GM18867 (cell line): ENCODE data around the gene CAPN2.
"Not testable (repeated sequence)": the region's sequence is repeated elsewhere in the genome, so short reads cannot be mapped to it uniquely, and the experiment has no call there.

ENCODE experiments used
- ATAC-seq: cut with Tn5 transposase; IDR thresholded peaks from one replicate; pipeline ENCODE4 v1.9.1; 2021; ENCODE audit warnings: mild to moderate bottlenecking, moderate library complexity; ENCODE audit not compliant: unreplicated experiment

CAPN2 gene

DNA sequence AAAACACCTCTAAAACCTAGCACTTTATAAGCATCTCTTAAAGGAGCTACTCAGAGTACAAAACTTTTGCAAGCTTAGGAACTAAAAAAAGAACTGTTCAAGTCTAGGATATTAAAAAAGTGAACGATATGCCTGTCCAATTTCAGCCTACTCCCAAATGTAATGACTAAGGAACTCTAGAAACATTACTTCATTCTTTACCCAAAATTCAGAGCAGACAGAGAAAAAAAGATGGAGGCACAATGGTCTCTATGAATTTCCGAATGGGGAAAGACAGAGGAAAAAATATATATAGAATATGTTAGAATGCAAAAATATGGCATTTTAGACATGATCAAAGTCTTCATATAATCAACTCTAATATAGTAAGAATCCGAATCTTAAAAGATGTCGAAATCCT is 72.2 kb downstream of the CAPN2 start:
- no peak for ATAC-seq

DNA sequence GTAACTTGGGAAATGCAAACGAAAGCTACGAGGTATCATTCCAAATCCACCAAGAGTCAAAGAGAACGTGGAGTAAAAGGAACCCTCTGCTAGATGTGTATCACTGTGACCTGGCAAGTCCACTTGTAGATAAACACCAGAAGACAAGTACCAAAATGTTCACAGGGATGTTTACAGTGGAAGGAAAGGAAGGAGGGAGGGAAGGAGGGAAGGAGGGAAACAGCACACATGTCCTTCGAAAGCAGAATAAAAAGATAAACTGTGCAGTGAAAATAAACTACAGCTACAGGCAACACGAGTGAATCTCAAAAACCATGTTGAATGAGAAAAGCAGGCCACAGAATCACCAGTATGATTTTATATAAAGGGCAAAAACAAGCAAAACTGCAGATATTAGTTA is 73.5 kb downstream of the CAPN2 start:
- no peak for ATAC-seq

DNA sequence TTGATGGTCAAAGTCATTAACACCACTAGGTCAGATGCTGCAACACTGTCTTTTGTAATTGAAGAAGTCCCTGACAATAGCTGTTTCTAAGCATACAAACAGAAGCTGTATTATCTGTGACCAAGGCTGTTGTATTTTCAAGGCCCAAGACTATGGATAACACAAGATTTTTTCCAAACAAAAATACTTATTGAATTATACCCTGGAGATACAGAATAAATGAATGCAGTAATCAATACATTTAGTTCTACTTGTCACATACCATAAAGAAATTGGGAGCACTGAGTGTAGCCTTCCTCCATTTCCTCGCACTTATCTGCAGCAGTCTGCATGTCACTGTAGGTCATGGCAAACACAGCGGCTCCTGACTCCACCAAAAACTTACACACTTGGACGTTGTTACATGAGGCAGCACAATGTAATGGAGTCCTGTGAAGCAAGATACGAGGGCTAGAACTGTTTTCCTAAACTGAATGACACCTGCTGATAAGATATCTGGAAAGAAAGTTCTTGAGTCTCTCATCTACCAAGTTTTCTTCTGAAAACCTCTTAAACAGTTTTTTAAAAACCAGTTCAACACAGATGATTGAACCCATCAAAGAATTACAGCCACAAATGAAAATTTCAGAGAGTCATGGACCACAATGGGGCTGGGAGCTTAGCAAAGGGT is 76.5 kb downstream of the CAPN2 start:
- no peak for ATAC-seq

DNA sequence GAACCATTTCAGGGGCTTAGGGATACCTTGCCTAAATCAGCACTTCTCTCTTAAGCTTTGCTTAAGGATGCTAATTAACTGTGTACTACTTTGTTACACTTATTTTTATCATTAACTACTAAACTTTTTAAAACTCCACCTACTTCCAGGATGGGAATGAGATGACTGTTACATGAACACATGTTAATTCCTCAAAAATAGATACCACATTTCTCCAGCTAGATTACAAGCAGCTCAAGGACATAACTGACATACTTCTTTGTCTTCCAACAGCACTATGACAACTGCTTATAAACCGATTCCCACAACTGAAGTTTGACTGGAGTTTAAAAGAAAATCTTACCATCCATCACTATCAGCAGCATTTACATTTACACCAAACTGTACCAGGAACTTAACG is 79.7 kb downstream of the CAPN2 start:
- no peak for ATAC-seq

DNA sequence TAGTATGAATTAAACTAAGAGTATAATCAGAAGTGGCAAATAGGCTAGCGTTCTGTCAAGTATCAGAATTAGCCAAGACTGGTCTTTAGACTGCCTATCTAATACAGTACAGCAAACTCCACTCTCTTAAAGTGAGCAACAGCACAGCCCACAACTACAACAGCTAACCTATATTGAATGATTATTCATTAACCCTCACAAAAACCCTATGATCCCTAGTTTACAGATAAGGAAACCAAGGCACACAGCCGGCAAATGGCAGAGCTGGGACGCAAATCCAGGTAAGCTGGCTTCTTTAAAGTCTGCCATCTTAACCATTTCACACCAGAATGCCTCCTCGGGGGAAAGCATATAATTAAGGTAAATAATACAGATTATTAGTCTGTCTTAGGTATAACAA is 81.4 kb downstream of the CAPN2 start:
- ATAC-seq = no peak

DNA sequence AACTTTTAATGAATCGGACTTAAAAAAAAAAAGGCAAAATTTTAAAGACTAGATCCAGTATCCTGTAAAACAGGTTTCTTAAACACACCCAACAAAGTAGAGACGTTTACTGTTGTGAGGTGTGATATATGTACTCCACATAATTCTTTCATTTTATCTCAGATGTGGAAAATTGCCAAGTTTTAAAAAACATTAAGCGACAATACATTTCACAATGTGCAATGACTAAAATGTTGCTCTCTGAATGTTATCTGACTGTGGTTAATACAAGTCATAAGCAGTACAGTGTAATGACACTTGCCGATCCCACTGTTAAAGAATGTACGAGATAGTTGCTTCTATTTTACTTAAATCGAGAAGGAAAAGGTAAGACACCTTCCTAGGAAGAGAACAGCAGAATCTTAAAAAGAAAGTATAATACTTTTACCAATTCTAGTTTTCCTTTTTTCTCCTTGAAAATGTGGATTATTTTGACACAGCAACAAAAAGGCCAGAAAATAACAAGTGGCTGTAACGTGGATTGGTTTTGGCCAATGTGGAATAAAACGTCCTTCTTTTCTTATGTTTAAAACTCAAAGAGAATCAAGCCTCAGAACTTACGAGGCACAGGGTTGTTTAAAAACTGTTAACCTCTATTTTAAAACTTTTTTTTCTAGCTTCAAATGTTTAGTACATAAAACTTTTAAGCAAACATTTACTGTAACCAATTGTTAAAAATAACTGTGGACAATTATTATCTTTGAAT is 82.0 kb downstream of the CAPN2 start:
- ATAC-seq = no peak

DNA sequence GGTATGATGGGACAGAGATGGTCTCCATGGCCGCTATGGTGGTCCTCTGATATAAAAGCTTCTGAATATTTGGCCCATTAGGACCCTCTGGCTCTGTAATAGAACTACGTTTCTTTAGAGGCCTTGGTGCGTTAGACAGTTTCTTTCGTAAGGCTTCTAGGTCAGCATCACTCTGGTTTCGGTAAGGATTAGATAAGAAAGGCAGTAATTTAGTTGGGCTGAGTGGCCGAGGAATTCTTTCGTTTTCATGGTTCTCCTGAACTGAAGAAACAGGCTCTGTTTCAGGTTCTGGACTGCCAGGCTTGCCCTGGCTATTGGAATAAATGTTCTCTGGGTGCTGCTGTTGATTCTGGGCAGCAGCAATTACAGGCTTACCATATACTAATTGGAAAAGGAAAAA is 83.9 kb downstream of the CAPN2 start:
- no peak for ATAC-seq

DNA sequence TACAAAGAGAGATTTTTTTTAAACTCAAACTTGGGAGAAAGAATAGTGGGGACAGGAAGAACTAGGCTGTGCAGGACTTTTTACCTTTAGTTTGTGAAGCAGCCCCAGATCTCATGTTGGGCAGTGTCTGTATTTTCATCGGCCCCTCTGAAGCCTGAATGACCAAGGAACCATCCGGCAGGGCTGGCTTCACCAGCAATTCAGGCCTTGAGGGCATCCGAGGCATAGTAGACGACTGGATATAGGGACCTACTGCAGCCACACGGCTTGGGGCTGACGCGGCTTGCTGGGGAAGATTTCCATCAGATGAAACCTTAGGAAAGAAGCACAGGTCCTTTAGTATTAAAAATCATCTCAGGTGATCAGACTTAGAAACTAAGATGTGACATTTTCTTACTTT is 89.7 kb downstream of the CAPN2 start:
- ATAC-seq = no peak

DNA sequence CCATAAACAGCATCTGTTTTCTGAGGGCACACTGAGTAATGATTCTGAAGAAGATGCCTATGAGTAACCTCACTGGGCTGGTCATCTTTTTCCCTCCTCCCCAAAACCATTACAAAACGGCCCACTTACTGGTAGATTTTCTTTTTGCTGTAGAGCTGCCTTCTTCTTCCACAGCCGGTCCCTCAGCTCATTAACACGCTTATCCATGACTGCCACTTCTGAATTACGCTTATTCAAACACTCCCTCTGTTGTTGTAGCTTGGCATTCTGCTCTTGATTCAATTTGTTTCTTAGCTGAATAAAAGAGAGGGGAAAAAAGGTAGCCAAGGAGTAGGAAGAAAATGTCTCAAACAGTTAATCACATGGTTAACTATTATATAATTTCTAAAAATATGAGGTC is 90.3 kb downstream of the CAPN2 start:
- ATAC-seq = no peak

DNA sequence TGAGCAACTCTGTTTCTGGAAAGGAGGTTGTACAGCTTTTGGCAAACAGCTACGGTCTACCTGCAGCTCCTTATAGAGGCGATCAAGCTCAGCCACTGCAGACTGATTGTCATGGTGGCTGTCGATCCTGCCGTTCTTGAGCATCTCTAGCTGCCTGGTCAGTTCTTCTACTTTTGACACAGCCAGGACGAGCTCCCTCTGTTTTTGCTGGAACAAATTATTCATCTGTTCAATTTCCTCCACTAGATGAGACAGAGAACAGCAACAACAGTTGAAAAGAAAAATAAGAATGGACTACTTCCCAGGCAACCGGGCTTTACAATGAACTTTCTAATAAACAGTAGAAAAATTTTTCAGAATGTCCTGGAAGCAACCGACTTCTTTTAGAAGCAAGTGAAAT is 90.9 kb downstream of the CAPN2 start:
- no peak for ATAC-seq

DNA sequence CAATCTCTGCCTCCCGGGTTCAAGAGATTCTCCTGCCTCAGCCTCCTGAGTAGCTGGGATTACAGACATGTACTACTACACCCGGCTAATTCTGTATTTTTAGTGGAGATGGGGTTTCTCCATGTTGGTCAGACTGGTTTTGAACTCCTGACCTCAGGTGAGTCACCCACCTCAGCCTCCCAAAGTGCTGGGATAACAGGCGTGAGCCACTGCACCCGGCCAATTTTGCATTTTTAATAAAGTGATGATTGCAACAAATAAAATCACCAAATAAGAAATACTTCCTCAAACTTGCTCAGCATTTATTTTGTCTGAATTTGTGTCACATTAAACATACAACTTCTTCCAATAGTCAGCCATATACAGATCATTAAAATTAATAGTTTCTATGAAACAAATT is 97.6 kb downstream of the CAPN2 start:
- not testable (repeated sequence) for ATAC-seq

DNA sequence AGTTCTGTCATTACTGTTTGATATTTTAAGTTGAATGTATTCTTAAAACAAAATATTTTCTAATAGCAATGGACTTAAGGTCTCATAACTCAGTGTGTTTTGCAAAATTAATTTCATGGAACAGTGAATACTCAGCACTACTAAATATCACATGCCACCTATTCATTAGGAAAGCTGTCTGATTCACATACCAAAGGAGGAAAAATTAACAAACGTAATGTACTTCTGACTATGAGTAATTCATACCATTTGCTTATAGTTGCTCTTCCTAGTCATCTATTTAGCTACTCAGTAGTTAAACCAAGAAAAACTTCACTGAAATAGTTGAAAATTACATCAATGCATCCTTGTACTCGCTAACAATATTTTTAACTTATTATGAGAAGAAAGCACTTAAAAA is 98.2 kb downstream of the CAPN2 start:
- ATAC-seq = no peak

DNA sequence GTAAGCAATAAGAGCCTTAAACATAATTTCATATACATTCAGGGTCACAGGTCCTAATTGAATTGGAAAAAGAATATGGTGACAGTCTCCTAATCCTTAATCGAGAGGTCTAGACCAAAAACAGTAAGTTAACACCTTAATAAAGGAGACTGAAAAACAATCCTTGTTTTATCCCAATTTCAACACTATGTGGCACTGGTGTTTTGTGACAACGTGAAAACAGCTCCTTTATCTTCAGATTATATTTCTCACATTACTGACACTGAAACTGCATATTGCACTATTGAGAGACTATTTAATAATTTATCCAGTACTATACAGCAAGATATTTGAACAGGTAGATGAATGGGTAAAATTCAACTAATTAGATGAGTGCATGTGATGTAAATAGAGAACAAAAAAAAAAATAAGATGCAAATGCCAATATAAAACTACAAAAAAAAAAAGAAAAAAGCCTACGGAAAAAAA is 99.3 kb downstream of the CAPN2 start:
- no peak for ATAC-seq

DNA sequence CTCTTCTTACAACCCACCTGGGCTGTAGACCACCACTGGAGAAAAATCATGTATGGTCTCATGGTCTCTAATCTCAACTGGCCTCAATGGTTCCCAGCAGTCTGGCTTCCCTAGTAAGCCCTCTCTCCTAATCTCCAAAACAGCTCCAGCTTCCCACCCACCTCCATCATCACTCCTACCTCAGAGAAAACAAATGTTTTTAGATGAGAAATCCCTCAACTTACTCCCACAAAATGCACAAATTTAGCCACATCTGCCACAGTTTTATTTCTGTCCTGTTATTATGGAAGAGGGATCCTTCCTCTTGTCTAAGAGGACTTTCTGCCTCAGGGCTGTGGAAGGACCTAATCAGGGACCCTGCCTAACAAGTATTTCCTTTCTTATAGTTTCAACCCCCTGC is 101.3 kb downstream of the CAPN2 start:
- no peak for ATAC-seq

DNA sequence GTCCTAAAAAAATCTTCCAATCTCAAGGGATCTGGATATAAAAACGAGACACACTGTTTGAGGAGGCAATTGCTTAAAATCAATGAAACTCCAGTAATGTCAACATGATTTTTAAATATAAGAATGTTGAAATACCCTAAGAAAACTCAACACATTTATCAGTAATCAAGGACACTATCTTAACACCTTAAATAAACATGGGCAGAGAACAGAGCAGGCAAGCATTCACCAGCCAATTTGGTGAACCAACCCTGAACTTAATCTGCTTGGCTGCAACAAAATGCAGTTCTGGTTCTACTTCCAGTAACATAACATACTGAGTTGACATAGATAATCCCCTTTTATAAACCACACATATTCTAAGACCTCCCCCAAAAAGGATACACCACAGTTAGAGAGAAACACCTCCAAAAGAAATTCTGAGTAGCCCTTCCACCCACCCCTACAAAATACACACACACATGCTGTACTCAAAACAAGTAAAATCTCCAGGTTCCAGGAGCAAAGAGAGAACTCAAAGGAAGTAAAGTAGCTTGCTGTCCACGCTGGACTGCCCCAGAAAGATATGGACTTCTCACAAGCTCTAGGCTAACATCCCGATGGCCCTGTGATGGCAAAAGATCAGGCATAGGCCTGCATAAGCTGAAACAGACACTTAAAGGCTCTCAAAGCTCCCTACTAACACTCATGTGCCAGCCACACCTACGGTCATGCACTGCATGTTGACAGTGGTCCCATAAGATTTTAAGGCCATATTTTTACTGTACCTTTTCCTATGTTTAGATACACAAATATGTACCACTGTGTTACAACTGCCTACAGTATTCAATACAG is 102.9 kb downstream of the CAPN2 start:
- no peak for ATAC-seq

DNA sequence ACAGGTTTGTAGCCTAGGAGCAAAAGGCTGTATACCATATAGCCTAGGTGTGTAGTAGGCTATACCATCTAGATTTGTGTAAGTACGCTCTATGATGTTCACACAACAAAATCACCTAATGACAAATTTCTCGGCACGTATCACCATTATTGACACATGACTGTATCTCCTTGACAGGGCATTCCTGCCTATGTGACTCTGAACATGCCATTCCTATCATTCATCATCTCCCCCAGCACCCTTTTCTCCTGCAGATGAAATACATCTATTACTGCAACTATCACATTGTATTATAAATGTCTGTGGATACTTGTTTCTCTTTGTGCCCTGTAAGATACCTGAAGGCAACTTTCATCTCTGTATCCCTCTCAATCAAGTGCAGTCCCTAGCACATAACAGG is 103.5 kb downstream of the CAPN2 start:
- no peak for ATAC-seq

DNA sequence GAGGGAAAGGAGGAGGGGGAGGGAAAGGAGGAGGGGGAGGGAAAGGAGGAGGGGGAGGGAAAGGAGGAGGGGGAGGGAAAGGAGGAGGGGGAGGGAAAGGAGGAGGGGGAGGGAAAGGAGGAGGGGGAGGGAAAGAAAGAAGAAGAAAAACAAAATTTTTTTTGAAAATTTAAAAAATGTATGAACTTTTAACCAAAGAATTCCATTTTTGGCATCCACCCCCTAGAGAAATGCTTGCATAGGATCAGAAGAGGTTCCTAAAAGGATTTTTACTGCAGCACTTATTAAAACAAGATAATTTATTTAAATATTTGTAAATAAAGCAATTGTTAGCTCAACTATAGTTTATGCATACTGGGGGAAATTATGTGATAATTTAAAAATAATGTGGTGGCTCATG is 104.9 kb downstream of the CAPN2 start:
- ATAC-seq = not testable (repeated sequence)

DNA sequence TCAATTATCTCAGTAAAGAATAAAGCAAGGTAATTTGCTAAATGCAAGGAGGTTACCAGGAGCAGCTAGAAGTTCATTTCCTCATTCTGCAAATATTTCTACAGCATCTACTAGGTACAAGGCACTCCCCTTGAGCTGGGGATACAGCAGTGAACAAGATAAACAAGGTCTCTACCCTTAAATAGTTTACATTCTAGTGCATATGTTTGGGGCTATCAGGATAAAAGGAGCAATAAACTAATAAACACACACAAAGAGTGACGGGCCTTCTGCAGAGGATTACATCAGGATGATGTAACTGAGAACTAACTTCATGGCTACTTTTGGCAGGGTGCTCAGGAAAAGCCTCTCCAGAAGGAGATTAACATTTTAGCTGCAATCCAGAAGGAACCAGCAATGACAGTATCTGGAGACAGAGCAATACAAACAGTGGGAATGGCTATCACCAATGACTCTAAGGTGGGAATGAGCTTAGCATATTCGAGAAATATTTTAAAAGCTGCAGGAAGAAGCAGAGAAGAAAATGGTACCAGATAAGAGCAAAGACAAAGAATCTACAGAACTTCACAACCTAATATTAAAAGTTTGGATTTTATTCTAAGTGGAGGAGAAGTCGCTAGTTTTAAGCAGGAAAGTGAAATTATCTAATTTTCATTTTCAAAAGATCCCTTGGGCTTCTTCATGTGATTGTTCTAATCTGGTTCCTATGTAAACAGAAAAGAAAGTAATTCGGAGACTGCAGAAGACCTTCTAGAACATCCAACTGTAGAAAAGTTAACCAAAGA is 107.6 kb downstream of the CAPN2 start:
- ATAC-seq = no peak

DNA sequence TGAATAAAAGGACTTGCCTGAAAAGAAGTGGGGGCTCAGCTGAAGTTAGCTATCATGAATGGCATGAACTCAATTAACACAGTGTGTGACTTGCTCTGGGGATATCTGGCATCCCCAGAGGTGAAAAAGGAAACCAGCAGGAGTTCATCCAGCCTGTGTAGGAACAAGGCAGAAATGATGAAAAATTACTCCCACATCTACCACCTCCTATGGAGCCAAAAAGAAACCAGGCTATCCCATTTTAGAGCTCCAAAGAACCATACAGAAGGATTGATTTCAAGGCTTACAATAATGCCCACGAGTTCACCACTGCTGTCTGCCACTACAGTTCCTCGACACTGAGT is 108.1 kb downstream of the CAPN2 start:
- ATAC-seq = no peak

DNA sequence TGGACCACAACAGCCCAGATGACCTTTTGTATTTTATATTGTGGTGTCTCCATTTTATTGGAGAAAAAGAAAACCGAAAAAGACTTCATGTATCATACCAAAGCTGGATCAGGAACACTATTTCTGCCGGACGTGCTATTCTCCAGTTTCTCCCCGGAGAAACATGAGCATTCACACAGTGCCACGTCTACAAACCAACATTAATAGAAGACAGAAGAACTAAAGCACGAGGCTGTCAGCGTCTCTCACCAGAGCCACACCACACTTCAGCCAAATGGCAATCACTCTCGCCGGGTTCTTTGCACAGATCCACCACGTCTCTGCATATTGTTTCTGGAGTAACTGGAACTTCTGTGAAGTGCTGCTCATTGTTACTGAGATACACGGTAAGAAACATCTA is 108.6 kb downstream of the CAPN2 start:
- ATAC-seq = no peak

DNA sequence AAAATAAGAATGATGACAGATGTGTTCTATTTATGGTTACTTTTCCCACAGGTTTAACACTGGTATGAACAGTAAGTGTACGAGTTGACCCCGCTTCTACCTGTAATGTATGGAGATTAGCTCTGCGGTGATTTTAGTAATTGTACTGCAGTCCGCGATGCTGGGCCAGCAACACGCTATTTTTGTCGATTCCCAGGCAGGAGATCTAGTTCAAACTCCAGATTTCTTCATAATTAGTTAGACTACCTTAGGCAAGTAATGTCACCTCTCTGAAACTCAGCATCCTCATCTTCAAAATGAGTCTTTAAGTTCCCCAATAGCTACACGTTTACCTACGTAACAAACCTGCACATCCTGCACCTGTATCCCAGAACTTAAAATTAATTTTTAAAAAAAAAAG is 111.9 kb downstream of the CAPN2 start:
- no peak for ATAC-seq
